Kidney capillary endothelial cell (primary cell): Measurements from ENCODE around the gene NR3C1.

Experiments used
- DNase-seq: peaks from one replicate; pipeline ENCODE4 v3.0.0-alpha.2; 2018; ENCODE audit warnings: low spot score

NR3C1 gene

DNA sequence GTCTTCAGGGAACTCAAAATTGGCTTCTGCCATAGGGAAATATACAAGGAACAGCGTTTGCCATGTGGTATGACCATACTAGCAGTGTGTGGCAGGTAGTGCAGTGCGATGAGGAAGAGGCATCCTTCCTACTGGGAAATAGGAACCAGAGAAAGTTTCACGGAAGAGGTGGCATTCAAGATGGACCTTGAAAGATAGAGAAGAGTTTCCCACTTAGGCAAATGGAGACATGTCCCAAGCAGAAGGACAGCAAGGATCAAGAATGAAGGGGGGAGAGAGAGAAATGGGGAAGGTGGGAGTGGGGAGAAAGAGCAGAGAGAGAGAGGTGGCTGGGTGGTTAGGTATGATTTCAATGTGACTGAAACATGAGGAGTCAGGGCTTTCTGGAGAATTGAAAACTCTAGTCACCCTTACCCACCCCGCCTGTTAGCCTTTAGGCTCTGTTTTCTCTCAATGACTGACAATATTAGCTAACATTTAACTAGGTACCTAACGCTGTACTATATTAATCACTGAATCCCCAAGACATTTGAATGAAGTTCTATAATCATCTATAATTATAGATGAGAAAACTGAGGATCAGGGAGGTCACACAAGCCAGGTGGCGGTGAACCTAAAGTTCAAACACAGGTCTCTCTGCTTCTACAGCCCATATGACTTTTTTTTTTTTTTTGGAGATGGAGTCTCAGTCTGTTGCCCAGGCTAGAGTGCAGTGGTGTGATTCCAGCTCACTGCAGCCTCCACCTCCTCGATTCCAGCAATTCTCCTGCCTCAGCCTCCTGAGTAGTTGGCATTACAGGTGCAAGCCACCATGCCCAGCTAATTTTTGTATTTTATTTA lies 171.3 kb downstream of the NR3C1 start:
- DNase-seq, result no peak

DNA sequence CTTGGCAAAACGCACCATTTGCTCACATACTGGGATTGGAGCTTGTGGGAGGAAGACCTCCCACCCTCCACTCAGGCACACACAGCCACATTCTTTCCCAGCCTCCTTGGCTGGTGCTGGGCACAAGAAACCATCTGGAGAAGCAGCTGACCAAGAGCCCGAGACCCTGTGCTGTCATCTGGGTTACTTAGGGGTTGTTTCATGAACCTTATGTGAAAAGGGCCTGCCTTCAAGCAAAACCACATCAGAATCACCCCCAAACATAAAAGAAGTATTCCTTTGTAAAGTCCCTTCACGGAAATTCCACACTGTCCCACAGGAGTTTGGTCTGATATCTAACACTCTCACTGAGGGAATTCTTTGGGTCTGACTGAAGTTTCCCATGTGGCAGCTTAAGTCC lies 172.1 kb downstream of the NR3C1 start:
- DNase-seq, result no peak

DNA sequence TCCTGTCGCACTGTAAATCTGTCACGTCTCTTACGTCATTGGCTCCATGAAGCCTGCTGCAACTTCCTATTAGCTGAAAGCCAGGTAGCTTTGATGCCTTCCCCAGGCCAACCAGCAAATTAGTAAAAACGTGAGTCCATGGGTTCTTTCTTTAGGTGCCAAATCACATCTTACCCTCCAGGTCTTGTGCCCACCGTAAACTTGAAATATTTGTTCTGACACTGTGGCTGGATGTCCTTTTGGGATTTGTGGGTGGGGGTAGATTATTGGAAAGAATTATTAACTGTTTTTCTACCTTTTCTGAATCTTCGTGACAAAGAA lies 172.8 kb downstream of the NR3C1 start:
- no peak for DNase-seq

DNA sequence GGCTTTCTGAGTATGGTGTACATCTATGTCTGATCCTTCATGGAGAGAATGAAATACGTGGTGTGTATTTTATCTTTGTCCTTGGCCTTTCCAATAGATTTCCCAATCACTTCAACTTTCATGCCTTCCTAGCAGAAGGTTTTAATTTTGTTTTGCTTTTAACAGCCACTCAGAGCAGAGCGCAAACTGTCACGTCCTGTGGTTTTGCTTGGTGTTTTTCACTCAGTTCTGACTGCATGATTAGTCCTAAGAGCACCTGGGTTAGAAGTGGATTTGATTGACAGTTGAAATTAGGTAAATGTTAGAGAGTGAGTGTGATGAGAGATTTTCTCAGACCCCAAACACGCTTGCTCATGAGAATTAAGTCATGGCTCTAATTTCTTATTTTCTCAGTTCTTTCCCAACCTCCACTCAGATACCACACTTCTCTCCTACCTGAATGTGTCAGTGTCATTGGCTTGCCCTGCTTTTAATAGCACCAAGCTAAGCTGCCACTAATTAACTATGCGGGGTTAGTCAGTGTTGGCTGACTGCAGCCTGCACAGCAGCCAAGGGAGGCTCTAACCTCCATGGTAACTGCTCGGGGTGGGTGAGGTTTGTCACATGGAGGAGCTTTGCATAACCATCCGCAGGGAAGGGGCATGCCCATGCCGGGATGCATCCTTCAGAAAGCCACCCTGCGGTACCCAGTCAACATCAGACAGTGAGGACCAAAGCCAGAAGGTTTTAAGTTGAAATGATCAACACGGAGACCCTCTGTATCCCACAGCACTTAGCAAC lies 173.4 kb downstream of the NR3C1 start:
- DNase-seq, result no peak

DNA sequence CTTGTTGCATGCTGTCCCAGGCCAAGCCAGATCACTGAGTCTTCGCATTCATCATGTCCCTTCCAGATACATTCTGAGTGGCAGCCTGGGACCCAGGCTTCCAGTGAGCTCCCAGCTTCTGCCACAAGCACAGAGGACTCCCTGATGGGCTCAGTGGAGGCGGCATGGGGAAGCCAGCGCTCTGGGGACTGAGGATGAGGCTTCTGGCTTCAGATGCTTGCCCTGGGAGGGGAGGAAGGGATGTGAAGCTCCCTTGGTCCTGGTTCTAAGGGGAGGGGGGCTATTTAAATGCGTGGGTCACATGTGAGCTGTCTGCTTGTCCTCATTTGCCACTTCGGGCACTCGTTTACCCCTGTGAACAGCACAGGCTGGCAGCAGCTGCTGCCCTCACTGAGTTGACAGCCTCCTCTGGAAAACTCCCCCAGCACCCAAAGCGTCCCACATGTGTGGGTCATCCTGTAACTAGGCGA lies 174.0 kb downstream of the NR3C1 start:
- DNase-seq, result no peak

DNA sequence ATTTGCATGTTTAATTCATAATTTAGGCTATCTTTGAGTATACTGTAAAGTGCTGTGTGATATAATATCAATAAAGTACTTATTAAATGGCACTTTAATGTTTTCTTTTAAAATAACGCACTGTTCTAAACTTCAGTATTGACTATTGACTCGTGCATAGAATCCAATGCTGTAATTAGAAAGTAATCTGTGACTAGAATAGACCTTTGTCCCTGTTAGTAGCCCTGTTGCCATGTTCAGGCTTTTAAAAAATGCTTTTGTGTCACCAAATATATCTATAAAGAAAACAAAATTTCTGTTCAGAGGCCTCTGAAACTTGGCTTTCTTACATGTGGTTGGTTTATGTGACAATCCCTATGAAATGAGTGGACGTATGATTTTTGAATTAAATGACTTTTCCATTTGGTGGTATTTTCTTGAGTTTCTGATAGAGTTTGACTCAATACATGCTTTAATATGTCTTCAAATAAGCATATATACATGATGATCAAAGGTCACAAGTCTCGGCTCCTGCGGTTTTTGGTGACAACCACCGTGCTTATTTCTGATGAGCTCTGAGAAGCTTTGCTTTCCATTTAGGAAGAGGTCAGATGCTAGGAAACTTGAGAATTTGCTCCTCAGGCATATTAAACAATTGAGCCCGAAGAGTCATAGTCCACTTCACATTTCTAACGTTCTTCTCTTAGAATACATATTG lies 174.7 kb downstream of the NR3C1 start:
- DNase-seq, result no peak
